K562 (cell line): ENCODE measurements around the gene SLC22A8. TPM values are rescaled to one million over a fixed set of nuclear protein-coding genes. Genes with fewer than 3 reads are reported as not detected.

Experiments used
- KAT2B ChIP-seq: IDR thresholded peaks from one replicate; pipeline ENCODE4 v1.6.1; 2012; ENCODE audit warnings: low read depth, mild to moderate bottlenecking, control low read depth, inconsistent platforms, low read length, moderate library complexity
- polyA plus RNA-seq, 8 experiments: library from polyadenylated mRNA; depleted of rRNA in 4 of 8; stranded (reverse) in 5 of 8; unstranded in 3 of 8; fragments of >200 nt; fragmentation: Nextera tagmentation in 2 of 8; fragmentation: Illumina TruSeq in 1 of 8; extraction: Ambion mirVana in 2 of 8; extraction: Trizol in 1 of 8; gene quantifications; 2 replicates each; pipeline versions ENCODE4 v1.2.1 to v1.2.3, GENCODE V29; 2011 to 2014; ENCODE audit warnings: inconsistent platforms in 1 of 8, missing spikeins in 1 of 8
- total RNA-seq, 7 experiments: library from RNA; depleted of rRNA in 6 of 7; stranded (reverse); fragments of >200 nt in 6 of 7; fragmentation: Illumina TruSeq in 2 of 7; extraction: Trizol in 2 of 7; gene quantifications; 2 replicates each; pipeline versions ENCODE4 v1.2.1 to v1.2.3, GENCODE V29; 2011 to 2021; ENCODE audit warnings: low replicate concordance in 1 of 7
- TF ChIP-seq, protein P1 (sequence below): fragments of 450-650 bp; IDR thresholded peaks from 2 replicates; pipeline ENCODE4 v1.6.1; 2016; ENCODE audit warnings: low read depth

The SLC22A8 gene
- total and polyA plus RNA-seq, 9 of the 15 experiments (the other 6 are each of a cell fraction or from before 2014, with no cell fraction given) = not detected

DNA sequence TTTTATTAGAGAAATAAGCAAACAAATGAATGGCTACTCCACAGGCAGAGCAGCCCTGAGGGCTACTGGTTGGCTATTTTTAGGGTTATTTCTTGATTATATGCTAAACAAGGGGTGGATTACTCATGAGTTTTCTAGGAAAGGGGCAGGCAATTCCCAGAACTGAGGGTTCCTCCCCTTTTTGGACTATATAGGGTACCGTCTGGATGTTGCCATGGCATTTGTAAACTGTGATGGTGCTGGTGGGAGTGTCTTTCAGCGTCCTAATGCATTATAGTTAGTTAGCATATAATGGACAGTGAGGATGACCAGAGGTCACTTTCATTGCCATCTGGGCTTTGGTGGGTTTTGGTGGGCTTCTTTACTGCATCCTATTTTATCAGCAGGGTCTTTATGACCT is 50.1 kb downstream of the SLC22A8 start (continued):
- TF ChIP-seq, protein P1, sequence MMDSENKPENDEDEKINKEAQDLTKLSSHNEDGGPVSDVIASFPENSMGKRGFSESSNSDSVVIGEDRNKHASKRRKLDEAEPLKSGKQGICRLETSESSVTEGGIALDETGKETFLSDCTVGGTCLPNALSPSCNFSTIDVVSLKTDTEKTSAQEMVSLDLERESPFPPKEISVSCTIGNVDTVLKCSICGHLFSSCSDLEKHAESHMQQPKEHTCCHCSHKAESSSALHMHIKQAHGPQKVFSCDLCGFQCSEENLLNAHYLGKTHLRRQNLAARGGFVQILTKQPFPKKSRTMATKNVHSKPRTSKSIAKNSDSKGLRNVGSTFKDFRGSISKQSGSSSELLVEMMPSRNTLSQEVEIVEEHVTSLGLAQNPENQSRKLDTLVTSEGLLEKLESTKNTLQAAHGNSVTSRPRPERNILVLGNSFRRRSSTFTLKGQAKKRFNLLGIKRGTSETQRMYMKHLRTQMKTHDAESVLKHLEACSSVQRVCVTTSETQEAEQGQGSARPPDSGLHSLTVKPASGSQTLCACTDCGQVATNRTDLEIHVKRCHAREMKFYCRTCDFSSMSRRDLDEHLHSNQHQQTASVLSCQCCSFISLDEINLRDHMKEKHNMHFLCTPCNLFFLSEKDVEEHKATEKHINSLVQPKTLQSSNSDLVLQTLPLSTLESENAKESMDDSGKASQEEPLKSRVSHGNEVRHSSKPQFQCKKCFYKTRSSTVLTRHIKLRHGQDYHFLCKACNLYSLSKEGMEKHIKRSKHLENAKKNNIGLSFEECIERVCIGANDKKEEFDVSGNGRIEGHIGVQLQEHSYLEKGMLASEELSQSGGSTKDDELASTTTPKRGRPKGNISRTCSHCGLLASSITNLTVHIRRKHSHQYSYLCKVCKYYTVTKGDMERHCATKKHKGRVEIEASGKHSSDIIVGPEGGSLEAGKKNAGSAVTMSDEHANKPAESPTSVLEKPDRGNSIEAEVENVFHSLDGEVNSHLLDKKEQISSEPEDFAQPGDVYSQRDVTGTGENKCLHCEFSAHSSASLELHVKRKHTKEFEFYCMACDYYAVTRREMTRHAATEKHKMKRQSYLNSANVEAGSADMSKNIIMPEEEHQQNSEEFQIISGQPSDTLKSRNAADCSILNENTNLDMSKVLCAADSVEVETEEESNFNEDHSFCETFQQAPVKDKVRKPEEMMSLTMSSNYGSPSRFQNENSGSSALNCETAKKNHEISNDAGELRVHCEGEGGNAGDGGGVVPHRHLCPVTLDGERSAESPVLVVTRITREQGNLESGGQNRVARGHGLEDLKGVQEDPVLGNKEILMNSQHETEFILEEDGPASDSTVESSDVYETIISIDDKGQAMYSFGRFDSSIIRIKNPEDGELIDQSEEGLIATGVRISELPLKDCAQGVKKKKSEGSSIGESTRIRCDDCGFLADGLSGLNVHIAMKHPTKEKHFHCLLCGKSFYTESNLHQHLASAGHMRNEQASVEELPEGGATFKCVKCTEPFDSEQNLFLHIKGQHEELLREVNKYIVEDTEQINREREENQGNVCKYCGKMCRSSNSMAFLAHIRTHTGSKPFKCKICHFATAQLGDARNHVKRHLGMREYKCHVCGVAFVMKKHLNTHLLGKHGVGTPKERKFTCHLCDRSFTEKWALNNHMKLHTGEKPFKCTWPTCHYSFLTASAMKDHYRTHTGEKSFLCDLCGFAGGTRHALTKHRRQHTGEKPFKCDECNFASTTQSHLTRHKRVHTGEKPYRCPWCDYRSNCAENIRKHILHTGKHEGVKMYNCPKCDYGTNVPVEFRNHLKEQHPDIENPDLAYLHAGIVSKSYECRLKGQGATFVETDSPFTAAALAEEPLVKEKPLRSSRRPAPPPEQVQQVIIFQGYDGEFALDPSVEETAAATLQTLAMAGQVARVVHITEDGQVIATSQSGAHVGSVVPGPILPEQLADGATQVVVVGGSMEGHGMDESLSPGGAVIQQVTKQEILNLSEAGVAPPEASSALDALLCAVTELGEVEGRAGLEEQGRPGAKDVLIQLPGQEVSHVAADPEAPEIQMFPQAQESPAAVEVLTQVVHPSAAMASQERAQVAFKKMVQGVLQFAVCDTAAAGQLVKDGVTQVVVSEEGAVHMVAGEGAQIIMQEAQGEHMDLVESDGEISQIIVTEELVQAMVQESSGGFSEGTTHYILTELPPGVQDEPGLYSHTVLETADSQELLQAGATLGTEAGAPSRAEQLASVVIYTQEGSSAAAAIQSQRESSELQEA = 0 out of 2 replicates have a peak, but pooled peaks have one; percentile 34
- no peak for TF ChIP-seq KAT2B
